HG03139 (cell line): Measurements from ENCODE around the gene COX19.
"Not testable (repeated sequence)": the region's sequence is repeated elsewhere in the genome, so short reads cannot be mapped to it uniquely, and the experiment has no call there.

Experiments
- ATAC-seq: cut with Tn5 transposase; IDR thresholded peaks from one replicate; pipeline ENCODE4 v1.9.1; 2021; ENCODE audit not compliant: unreplicated experiment

The COX19 gene

GRCh38 chr7:927031-927671, 48.2 kb downstream of the COX19 start:
- ATAC-seq: no peak

DNA sequence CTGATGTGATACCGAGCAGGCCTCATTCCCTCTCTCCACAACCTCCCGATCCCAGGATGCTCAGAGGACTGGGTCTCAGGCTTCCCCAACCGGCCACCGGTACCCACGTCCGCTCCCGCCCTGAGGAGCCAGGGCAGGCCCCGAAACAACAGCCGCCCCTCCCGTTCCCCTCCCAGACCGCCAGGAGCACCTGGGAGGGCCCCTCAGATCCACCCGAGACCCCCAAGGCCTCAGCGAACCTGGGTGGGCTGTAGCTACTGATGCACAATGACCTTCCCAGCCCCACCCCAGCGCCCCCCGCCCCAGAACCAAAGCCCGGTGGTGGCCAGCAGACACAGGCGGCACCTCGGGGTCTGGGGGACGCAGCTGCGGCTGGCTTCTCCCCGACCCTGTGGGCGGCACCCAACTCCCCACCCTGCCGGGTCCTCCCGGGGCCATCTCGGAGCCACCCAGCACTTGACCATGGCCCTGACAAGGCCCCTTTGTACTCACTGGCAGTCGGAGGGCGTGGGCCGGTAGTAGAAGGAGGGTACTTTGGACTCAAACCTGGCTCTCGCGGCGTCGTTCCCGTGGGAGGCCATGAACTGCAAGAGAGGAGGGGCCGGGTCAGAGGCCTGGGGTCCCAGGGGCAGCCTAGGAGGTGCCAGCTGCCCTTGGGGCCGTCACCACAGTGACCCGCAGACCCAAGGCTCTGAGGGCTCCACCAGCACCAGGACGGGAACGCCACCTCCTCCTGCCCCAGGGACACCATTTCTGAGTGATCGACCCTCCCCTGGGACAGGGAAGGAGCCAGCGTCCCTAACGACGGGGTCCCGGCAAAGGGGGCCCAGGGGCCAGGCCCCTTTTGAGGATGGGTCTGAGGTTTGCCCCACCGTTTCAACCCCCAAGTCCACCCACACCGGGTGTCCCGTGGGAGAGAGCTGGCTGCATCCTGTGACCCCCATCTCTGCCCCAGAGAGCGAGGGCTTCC, 49.0 kb downstream of the COX19 start:
- ATAC-seq: no peak

GRCh38 chr7:925601-926000, 49.7 kb downstream of the COX19 start:
- ATAC-seq: no peak

- ATAC-seq: peak; percentile 37
These were observed 50.7 kb downstream of the COX19 start for GRCh38 chr7:924541-925231.

DNA sequence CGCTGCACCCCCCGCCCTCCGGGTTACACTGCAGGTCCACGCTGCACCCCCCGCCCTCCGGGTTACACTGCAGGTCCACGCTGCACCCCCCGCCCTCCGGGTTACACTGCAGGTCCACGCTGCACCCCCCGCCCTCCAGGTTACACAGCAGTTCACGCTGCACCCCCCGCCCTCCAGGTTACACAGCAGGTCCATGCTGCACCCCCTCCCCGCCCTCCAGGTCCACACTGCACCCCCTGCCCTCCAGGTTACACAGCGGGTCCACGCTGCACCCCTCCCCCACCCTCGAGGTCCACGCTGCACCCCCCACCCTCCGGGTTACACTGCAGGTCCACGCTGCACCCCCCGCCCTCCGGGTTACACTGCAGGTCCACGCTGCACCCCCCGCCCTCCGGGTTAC, 51.3 kb downstream of the COX19 start:
- ATAC-seq: not testable (repeated sequence)

DNA sequence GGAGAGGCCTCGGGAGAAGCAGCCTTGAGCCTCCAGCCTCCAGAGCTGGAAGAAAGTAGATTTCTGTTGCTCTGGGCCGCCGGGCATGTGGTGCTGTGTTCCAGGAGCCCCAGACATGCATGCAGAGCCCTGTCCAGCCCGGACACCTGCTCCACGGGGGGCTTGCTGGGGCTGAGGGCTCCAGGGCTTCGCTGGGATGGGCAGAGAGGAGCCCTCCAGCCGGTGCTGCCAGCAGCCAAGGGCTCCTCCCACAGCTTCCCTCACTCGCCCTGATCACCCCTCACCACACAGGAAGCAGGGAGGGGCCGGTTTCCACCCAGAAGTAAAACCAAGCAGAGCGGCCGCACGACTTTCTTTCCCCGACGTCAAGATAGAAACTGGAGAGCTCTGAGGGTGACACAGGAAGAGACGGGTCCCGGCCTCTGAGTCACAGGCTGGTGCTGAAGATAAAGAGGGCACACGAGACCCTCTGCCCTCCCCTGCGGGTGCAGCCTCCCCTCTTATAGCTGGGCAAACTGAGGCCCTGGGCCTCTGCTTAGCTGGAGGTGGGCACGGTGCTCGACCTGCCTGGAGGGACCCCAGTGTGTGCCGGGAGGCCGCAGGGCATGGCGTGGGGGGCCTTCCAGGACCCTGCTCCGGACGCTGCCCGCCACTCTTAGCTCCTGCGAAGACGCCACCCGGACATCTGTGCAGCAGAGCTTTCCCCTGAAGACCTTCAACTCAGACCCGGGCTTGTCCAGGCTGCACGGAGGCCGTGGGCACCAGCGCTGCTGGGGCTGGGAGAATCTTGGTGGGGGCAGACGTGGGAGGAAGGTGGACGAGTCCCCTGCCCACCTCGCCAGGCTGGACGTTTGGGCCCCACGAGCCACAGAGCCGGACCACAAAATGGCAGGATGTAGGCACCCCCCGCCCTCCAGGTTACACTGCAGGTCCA, 52.0 kb downstream of the COX19 start:
- ATAC-seq: peak; percentile 71

DNA sequence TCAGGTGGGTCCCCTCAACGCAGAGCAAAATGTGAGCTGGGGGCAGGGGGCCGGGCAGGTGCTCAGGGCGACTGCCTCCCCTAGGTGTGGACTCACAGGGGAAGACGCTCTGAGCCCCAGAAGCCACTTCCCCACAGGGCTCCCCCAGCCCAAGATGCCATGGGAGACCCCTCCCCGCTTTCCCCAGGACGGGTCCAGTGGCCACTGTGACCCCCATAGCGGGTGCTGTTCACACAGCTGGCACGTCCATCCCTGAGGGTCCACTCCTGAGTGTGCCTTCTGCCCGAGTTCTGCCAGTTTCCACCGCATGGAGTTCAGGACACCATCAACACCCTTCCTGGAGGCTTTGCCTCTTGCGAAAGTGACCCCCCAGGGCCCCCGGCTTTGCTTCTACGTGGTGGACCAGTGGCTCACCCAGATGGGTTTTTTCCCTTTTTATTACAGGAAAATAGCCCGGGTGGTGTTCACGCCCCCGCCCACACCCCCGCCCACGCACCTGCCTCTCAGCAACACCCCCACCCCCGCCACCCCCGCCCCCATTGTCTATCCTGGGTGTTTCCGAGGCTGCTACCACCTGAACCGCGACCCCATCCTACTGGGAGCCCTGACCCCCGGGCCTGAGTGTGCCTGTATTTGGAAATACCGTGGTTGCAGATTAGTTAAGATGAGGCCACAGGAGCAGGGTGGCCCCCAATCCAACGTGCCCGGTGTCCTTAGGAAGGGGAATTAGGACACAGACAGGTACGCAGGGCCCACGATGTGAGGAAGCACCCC, 52.8 kb downstream of the COX19 start:
- no peak for ATAC-seq

DNA sequence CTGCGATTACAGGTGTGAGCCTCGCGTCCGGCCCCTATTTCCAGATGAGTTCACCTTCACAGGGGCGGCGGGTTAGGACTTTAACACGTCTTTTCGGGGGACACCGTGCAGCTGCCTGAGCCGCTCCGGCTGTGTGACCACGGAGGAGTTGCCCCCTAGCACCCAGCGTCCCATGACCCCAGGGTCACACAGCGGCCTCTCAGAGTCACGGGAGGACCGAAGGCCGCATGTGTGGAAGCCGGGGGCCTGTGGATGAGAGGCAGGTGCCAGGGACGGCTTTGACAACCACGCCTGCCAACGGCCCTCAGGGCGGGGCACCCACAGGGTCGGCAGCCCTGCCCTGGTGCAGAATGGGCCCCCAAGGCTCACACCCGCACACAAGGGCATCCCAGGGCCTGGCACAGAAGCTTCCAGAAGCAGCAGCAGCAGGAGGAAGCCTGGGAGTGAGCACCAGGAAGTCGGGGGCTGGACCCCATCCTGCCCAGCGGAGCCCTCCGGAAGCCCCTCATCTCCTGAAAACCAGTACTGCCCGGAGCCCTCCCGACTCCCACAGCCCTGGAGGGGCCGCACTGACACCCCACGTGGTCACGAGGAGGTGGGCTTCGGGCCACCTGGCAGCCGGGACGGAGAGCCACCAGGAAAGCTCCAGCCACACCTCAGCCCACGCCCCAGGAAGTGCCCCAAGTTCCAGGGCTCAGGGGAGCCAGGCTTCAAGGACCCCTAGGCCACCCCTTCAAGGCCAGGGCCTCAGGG, 53.6 kb downstream of the COX19 start:
- ATAC-seq: no peak

DNA sequence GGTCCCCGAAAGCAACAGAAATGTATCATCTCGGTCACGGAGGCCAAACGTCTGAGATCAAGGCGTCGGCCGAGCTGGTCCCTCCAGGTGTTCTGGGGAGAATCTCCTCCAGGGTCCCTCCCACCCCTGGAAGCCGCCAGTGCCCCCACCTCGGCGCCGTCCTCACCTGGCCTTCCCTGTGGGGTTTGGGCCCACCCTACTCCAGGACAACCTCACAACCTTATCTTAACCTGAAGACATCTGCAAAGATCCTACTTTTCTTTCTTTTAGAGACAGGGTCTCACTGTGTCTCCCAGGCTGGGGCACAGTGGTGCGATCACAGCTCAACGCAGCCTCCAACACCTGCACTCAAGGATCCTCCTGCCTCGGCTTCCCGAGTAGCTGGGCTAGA, 54.3 kb downstream of the COX19 start:
- no peak for ATAC-seq

- ATAC-seq: no peak
These were observed 54.8 kb downstream of the COX19 start for GRCh38 chr7:920351-921070.

GRCh38 chr7:919924-920341, 55.4 kb downstream of the COX19 start:
- no peak for ATAC-seq

DNA sequence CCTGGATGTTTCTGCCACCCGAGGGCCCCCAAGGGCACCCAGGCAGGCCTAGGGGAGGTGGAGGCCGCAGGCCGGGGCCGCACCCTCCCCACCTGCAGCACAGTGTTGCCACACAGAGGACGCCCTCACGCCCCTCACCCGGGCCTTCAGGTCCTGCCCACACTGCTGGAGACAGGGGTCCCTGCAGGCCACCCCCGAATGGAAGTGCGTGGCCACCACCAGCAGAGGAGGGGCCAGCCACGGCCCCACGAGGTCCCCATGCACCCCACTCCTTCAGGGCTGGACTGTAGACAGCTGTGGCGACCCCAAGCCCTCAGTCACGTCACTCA, 56.3 kb downstream of the COX19 start:
- ATAC-seq: no peak

DNA sequence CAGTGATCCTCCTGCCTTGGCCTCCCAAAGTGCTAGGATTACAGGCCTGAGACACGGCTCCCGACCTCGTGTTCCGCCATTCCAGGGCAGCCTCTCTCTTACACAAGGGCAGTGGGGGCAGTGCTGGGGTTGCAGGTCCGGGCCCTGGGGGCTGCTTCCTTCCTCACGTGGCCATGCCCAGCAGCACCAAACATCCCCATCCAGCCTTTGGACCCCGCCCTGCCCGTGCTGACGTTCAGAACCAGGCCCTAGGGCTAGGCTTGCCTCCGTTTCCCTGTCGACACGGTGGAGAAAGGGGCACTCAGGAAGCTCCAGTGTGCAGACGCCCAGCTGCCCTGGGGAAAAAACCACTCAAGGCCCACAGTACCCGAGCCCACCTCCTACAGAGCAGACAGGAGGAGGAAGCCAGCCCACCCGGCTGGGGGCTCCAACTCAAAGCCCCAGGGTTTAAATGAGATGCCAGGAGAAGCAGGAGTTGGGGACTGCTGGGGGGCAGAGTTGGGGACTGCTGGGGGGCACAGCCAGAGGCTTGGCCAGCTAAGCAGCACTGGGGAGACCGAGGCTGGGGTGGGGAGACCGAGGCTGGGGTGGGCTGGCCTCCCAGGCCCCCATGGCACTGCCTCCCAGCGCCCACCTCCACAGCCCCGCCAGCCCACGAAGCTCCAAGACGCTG, 56.8 kb downstream of the COX19 start:
- no peak for ATAC-seq

DNA sequence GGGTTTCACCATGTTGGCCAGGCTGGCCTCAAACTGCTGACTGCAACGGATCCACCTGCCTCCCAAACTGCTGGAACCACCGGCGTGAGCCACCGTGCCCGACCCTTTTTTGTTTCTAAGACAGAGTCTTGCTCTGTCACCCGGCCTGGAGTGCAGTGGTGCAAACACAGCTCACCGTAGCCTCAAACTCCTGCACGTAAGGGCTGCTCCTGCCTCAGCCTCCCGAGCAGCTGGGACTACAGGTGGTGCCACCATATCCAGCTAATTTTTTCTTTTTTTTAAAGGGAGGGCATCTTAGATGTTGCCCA, 57.3 kb downstream of the COX19 start:
- ATAC-seq: no peak

GRCh38 chr7:917255-918117, 57.9 kb downstream of the COX19 start:
- ATAC-seq: no peak

- no peak for ATAC-seq
These were observed 58.9 kb downstream of the COX19 start for GRCh38 chr7:916291-916941.
